DOHH2 (cell line): Measurements from ENCODE around the gene GHDC.
"Not testable (repeated sequence)": the region's sequence is repeated elsewhere in the genome, so short reads cannot be mapped to it uniquely, and the experiment has no call there.

Source experiments
- CTCF ChIP-seq: fragments of 200-600 bp; sonication (generic); IDR thresholded peaks from one replicate; pipeline ENCODE4 v1.5.1; 2014; ENCODE audit warnings: antibody characterized with exemption, mild to moderate bottlenecking, low read depth, low read length; ENCODE audit not compliant: poor library complexity, severe bottlenecking
- EZH2phosphoT487 ChIP-seq: fragments of 200-600 bp; sonication (generic); IDR thresholded peaks from 2 replicates; pipeline ENCODE4 v1.6.1; 2017; ENCODE audit warnings: borderline replicate concordance, mild to moderate bottlenecking, antibody characterized with exemption, low read length, moderate library complexity, mixed read lengths

- not testable (repeated sequence) for TF ChIP-seq CTCF, EZH2phosphoT487
These were observed 11.9 kb upstream of the GHDC start for GRCh38 chr17:42206153-42206612.
